Fibroblast of the aortic adventitia (primary cell): ENCODE results near the gene HERPUD1. TPM values are rescaled to one million over a fixed set of nuclear protein-coding genes. Genes with fewer than 3 reads are reported as not detected.

Source experiments
- DNase-seq: peaks from one replicate; pipeline ENCODE4 v3.0.0-alpha.2; 2010; ENCODE audit warnings: low read depth
- H3K4me3 ChIP-seq: 2 replicates; pipeline ENCODE4 v1.5.1; 2011; ENCODE audit warnings: low read depth, mild to moderate bottlenecking, control low read depth, low read length, moderate library complexity
- CTCF ChIP-seq: IDR thresholded peaks from 2 replicates; pipeline ENCODE4 v1.5.1; 2011; ENCODE audit warnings: mild to moderate bottlenecking, low read length, control low read depth, inconsistent platforms; ENCODE audit not compliant: insufficient read depth
- total RNA-seq: library from RNA; depleted of rRNA; stranded (reverse); fragments of >200 nt; gene quantifications from 2 replicates; pipeline ENCODE4 v1.2.3, GENCODE V29; 2012; ENCODE audit warnings: low replicate concordance

The HERPUD1 gene
- total RNA-seq, 1 donor, result 151 TPM

- TF ChIP-seq CTCF, result no peak
- H3K4me3 ChIP-seq, result no peak overlapping the region
- DNase-seq, result peak; percentile 77
Measured at GRCh38 chr16:56960681-56961281, 28.8 kb downstream of the HERPUD1 start.

GRCh38 chr16:56961386-56961785 is 29.4 kb downstream of the HERPUD1 start:
- peak; percentile 76 for DNase-seq
- H3K4me3 ChIP-seq, result no peak overlapping the region
- no peak for TF ChIP-seq CTCF

GRCh38 chr16:56961851-56962281 is 29.9 kb downstream of the HERPUD1 start, which contains the start of gene CETP:
Gene CETP, plus strand, starts transcription at chr16:56961950. Its CDS starts 30 bp downstream, at chr16:56961980.
- DNase-seq, result no peak
- TF ChIP-seq CTCF, result no peak
- no peak within 1 kb of the TSS for H3K4me3 ChIP-seq

GRCh38 chr16:56964243-56965148 is 32.6 kb downstream of the HERPUD1 start:
- TF ChIP-seq CTCF, result peak; percentile 75
- H3K4me3 ChIP-seq, result no peak overlapping the region
- DNase-seq, result peak; percentile 93

- no peak overlapping the region for H3K4me3 ChIP-seq
- DNase-seq, result no peak
- no peak for TF ChIP-seq CTCF
Measured at GRCh38 chr16:56965149-56966092, 33.5 kb downstream of the HERPUD1 start.

- DNase-seq, result no peak
- no peak overlapping the region for H3K4me3 ChIP-seq
Measured at GRCh38 chr16:56966093-56966475, 34.1 kb downstream of the HERPUD1 start.

More at GRCh38 chr16:56966093-56966475, 34.1 kb downstream of the HERPUD1 start:
- TF ChIP-seq CTCF, result no peak
